ENCODE results near the gene CATSPERZ. TPM values are rescaled to one million over a fixed set of nuclear protein-coding genes. Genes with fewer than 3 reads are reported as not detected.

CATSPERZ gene
- polyA plus RNA-seq, 6 donors from 2014 or later, result not detected

DNA sequence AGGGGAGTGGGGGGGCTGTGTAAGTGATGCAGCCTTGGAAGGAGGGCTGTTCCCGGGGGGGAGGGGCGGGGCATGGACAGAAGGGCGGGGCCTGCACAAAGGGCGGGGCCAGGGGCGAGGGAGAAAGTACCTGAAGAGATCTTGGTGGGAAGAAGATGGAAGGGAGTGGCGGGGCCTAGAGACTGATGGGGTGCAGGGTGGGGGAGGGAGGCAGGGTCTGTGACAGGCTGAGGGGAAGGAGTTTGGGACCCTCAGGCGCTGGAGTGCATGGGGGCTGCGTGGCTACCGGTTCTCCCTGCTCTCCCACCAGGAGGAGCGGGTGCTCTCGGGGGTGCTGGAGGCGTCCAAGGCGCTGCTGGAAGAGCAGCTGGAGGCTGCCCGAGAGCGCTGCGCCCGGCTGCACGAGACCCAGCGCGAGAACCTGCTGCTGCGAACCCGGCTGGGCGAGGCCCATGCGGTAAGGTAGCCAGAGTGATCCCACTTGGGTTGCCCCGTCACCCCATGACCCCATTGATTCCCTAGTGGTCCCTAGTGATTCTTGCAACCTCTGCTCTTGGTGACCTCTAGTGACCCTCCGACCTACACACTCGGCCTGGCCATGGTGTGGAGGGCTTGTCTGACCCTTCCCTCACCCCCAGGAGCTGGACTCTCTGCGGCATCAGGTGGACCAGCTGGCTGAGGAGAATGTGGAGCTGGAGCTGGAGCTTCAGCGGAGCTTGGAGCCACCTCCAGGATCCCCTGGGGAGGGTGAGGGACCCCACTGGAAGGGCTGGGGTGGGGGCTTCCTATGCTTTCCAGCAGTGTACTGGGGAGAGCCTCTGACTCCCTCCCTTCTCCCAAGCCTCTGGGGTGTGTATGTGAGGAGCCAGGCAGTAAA lies 42.9 kb downstream of the CATSPERZ start:
- peak overlapping the region; percentile 32 to 99 (median 62) for H3K27ac Mint-ChIP-seq
- no peaks in the 10 kb centered on the region for H3K27me3 Mint-ChIP-seq
- ATAC-seq (ENCODE audit: low read depth in 2 of 2), result no peak
- H3K4me1 Mint-ChIP-seq, result peaks cover 41 to 48% (median 46%) of the 10 kb centered on the region in 3 donors
- peak overlapping the region in 5 of 8 donors; percentile 51 to 94 (median 67) for H3K4me3 Mint-ChIP-seq
- no peaks in the 10 kb centered on the region for H3K9me3 Mint-ChIP-seq
- DNase-seq, result no peak
- H3K36me3 Mint-ChIP-seq, result no peaks in the 10 kb centered on the region

DNA sequence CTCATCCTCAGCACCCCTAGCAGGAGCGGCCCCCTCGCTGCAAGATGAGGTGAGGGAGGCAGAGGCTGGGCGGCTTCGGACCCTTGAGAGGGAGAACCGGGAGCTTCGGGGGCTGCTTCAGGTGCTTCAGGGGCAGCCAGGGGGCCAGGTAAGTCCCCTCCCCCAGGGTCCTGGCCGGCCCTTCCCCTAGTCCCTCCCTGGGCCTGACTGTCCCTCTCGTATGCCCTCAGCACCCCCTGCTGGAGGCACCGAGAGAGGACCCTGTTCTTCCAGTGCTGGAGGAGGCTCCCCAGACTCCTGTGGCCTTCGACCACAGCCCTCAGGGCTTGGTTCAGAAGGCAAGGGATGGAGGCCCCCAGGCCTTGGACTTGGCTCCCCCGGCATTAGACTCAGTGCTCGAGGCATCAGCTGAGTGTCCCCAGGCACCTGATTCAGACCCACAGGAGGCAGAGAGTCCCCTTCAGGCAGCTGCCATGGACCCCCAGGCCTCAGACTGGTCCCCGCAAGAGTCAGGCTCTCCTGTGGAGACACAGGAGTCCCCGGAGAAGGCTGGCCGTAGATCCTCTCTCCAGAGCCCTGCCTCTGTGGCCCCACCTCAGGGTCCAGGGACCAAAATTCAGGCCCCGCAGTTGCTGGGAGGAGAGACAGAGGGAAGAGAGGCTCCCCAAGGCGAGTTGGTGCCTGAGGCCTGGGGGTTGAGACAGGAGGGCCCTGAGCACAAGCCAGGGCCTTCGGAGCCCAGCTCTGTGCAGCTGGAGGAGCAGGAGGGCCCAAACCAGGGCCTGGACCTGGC lies 43.8 kb downstream of the CATSPERZ start:
- Mint-ChIP-seq H3K27me3 (no peaks in the 10 kb centered on the region), H3K4me3 (no peak overlapping the region), H3K27ac (peak overlapping the region in 1 of 6 donors; percentile 65), H3K4me1 (peaks cover 37 to 52% (median 46%) of the 10 kb centered on the region in 3 donors), H3K9me3 (no peaks in the 10 kb centered on the region), H3K36me3 (no peaks in the 10 kb centered on the region)
- ATAC-seq (ENCODE audit: low read depth in 2 of 2), result no peak
- no peak for DNase-seq

DNA sequence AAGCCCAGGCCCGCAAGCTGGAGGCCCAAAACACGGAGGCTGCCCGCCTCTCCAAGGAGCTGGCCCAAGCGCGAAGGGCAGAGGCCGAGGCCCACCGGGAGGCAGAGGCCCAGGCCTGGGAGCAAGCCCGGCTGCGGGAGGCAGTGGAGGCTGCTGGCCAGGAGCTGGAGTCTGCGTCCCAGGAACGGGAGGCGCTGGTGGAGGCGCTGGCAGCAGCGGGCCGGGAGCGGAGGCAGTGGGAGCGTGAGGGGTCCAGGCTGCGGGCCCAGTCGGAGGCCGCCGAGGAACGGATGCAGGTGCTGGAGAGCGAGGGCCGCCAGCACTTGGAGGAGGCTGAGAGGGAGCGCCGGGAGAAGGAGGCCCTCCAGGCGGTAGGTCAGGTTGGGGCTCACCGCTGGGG lies 44.6 kb downstream of the CATSPERZ start:
- Mint-ChIP-seq H3K27me3 (no peaks in the 10 kb centered on the region), H3K27ac (no peak overlapping the region), H3K36me3 (no peaks in the 10 kb centered on the region), H3K9me3 (no peaks in the 10 kb centered on the region), H3K4me3 (no peak overlapping the region), H3K4me1 (peaks cover 29 to 48% (median 38%) of the 10 kb centered on the region in 3 donors)
- no peak for DNase-seq
- no peak for ATAC-seq (ENCODE audit: low read depth in 2 of 2)

DNA sequence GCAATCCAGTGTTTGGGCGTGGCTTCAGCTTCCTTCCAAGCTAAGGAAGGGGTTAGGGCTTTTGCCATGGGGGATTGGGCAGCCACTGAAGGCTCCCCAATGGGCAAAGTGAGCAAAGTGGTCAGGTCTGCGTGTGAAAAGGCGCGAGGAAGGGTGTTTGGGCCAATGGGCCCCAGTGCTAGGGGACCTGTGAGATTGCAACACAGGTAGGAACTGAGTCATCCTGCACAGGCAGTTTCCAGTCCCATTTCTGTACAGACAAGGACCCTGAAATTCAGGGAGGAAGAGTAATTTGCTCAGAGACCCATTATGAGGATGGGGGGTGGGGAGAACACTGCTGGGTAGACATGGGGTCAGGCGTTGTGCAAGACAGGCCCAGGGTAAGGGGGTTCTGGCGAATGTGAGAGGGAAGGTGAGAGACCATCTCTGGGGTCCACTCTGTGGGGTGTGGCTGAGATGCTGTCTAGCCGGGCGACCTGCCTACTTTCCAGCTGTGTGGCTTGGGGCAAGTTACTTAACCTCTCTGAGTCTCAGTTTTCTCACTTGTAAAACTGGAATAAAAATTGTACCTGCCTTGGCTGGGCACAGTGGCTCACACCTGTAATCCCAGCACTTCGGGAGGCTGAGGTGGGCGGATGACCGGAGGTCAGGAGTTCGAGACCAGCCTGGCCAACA lies 47.2 kb downstream of the CATSPERZ start:
- no peaks in the 10 kb centered on the region for H3K9me3 Mint-ChIP-seq

DNA sequence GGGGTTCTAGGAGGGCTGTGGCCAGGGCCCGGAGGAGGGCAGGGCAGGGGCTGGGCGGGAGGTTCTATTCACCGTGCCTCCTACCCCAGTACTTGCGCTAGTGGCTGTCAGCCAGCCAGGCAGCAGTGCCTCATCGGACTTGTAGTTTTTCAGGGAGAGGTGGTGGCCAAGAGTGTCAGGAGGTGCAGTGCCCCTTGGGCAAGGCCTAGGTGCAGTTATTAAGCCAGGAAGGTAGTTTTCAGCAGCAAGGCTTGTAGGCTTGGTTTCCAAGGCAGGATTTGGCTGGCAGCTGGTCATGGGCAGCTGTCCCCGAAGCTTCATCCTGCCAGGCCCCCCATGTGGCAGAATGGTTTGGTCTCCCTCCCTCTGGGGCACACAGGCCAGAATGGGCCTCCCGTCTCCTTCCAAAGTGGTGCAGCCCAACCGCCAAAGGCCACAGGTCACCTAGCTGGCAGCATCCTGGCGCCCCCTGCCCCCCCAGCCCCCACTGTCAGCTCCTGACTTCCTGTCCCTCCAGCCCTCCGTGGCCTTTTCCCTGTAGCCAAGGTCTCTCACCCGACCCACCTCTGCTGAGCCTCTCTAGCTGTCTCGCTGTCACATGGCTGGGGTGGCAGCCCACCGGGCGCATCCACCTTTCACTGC lies 48.3 kb downstream of the CATSPERZ start:
- H3K4me1 Mint-ChIP-seq, result peaks cover 8 to 29% (median 13%) of the 10 kb centered on the region in 3 donors
- ATAC-seq (ENCODE audit: low read depth in 2 of 2), result no peak
- H3K27ac Mint-ChIP-seq, result peak overlapping the region in 1 of 6 donors; percentile 36
- H3K36me3 Mint-ChIP-seq, result no peaks in the 10 kb centered on the region
- no peaks in the 10 kb centered on the region for H3K9me3 Mint-ChIP-seq
- no peak for DNase-seq
- H3K4me3 Mint-ChIP-seq, result no peak overlapping the region
- no peaks in the 10 kb centered on the region for H3K27me3 Mint-ChIP-seq

More for the DNA sequence above, 47.2 kb downstream of the CATSPERZ start:
- no peak for DNase-seq
- ATAC-seq (ENCODE audit: low read depth in 2 of 2), result no peak
- no peaks in the 10 kb centered on the region for H3K36me3 Mint-ChIP-seq
- no peaks in the 10 kb centered on the region for H3K27me3 Mint-ChIP-seq
- H3K4me3 Mint-ChIP-seq, result no peak overlapping the region
- H3K27ac Mint-ChIP-seq, result peak overlapping the region in 1 of 6 donors; percentile 44
- peaks cover 8 to 29% (median 18%) of the 10 kb centered on the region in 3 donors for H3K4me1 Mint-ChIP-seq

DNA sequence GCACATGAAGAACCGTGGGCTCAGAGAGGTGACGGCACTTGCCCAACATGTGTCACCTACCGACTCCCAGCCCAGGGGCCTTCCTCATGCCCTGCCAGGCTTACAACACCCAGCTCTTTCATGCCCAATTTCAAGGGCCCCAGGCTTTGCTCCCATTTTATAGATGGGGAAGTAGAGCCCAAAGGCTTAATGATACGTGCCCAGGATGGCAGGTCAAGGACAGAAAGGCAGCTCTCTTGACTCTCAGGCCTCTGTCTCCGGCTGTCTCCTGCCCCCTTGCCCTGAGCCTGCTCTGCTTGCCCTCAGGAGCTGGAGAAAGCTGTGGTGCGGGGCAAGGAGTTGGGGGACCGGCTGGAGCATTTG lies 48.8 kb downstream of the CATSPERZ start:
- H3K27ac Mint-ChIP-seq, result no peak overlapping the region
- no peaks in the 10 kb centered on the region for H3K36me3 Mint-ChIP-seq
- H3K4me3 Mint-ChIP-seq, result no peak overlapping the region
- peaks cover 8 to 29% (median 13%) of the 10 kb centered on the region in 3 donors for H3K4me1 Mint-ChIP-seq
- DNase-seq (no peak), ATAC-seq (ENCODE audit: low read depth in 2 of 2) (no peak)
- H3K27me3 Mint-ChIP-seq, result no peaks in the 10 kb centered on the region
- no peaks in the 10 kb centered on the region for H3K9me3 Mint-ChIP-seq

DNA sequence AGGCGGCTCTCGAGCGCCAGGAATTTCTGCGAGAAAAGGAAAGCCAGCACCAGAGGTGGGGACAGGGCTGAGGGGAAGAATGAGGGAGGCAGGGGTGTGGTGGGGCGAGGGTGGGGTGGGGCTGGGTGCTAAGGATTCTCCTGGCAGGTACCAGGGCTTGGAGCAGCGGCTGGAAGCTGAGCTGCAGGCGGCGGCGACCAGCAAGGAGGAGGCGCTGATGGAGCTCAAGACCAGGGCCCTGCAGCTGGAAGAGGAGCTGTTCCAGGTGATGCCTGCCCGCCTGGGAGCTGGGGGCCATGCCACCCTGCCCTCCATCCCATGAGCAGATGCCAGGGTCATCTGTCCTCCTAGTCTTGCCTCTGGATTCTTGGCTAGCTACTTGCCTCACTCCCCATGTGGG lies 49.2 kb downstream of the CATSPERZ start:
- H3K9me3 Mint-ChIP-seq, result no peaks in the 10 kb centered on the region
- H3K36me3 Mint-ChIP-seq, result no peaks in the 10 kb centered on the region
- peaks cover 8 to 29% (median 13%) of the 10 kb centered on the region in 3 donors for H3K4me1 Mint-ChIP-seq
- no peak overlapping the region for H3K27ac Mint-ChIP-seq
- DNase-seq (no peak), ATAC-seq (ENCODE audit: low read depth in 2 of 2) (no peak)
- H3K4me3 Mint-ChIP-seq, result no peak overlapping the region
- no peaks in the 10 kb centered on the region for H3K27me3 Mint-ChIP-seq

DNA sequence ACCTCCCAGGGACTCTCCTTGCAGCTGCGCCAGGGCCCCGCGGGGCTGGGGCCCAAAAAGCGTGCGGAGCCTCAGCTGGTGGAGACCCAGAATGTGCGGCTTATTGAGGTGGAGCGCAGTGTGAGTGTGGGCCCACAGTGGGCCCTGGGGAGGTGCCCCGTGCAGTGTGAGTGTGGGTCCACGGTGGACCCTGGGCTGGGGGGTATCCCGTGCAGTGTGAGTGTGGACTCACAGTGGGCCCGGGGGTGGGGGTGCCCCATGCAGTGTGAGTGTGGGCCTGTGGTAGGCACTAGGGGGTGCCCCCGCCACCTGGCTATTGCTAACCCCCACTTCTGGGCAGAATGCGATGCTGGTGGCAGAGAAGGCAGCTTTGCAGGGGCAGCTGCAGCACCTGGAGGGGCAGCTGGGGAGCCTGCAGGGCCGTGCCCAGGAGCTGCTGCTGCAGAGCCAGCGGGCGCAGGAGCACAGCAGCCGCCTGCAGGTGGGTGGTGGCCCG lies 51.0 kb downstream of the CATSPERZ start:
- peak overlapping the region in 1 of 8 donors; percentile 40 for H3K4me3 Mint-ChIP-seq
- H3K9me3 Mint-ChIP-seq, result no peaks in the 10 kb centered on the region
- peak overlapping the region in 1 of 6 donors; percentile 16 for H3K27ac Mint-ChIP-seq
- no peaks in the 10 kb centered on the region for H3K27me3 Mint-ChIP-seq
- H3K4me1 Mint-ChIP-seq, result peaks cover 4 to 23% (median 15%) of the 10 kb centered on the region in 3 donors
- DNase-seq, result no peak
- ATAC-seq (ENCODE audit: low read depth in 2 of 2), result no peak
- no peaks in the 10 kb centered on the region for H3K36me3 Mint-ChIP-seq

DNA sequence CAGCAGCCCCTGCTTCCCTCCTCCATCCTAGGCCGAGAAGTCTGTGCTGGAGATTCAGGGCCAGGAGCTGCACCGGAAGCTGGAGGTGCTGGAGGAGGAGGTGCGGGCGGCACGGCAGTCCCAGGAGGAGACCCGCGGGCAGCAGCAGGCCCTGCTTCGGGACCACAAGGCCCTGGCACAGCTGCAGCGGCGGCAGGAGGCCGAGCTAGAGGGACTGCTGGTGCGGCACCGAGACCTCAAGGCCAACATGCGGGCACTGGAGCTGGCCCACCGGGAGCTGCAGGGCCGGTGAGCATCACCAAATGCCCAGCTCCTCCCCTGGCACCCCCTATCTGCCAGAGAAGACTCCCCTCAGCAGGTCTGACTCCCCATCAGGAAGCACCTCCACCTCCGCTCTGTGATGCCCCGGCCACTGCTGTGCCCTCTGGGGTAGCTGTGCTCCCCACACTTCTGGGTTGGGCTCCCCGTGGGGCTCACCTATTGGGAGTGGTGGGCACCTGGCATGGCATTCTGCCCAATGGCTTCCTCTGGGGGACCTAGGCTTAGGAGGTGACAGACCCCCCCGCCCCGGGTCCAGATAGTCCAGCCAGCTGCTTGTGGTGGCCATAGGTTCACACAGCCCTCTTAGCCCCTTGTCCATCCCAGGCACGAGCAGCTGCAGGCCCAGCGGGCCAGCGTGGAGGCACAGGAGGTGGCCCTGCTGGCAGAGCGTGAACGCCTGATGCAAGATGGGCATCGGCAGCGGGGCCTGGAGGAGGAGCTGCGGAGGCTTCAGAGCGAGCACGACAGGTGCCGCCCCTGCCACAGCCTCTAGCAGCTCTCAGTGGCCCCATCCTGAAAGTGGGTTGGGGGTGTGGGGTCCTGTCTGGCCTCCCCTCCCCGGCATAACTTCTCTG lies 52.2 kb downstream of the CATSPERZ start:
- no peak for DNase-seq
- peaks cover 4 to 19% (median 17%) of the 10 kb centered on the region in 3 donors for H3K4me1 Mint-ChIP-seq
- H3K4me3 Mint-ChIP-seq, result no peak overlapping the region
- peak overlapping the region in 2 of 6 donors; percentile 16 to 50 for H3K27ac Mint-ChIP-seq
- peaks cover 0 to 7% of the 10 kb centered on the region in 2 donors for H3K36me3 Mint-ChIP-seq
- H3K27me3 Mint-ChIP-seq, result no peaks in the 10 kb centered on the region
- no peaks in the 10 kb centered on the region for H3K9me3 Mint-ChIP-seq
- no peak for ATAC-seq (ENCODE audit: low read depth in 2 of 2)

DNA sequence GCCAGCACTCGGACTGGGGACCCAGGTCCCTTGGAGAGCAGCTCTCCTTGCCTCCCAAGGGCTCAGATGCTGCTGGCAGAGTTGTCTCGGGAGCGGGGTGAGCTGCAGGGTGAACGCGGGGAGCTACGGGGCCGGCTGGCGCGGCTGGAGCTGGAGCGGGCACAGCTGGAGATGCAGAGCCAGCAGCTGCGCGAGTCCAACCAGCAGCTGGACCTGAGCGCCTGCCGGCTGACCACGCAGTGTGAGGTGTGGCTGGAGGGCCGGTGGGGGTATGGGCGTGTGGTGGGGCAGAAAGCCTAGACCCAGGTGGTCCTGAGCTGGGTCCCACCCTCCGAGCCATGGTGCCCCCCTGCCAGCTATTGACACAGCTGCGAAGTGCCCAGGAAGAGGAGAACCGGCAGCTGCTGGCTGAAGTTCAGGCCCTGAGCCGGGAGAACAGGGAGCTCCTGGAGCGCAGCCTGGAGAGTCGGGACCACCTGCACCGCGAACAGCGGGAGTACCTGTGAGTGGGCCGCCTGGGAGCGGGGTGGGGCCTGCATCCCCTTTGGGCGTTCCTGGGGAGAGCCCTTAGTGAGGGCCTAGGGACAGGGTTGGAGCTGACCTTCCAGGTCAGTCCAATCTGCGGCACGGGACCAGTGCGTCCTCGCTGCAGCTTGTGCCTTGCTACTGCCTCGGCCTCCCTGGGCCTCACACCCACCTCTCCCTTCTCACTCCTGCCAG lies 53.0 kb downstream of the CATSPERZ start:
- H3K36me3 Mint-ChIP-seq, result peaks cover 0 to 7% of the 10 kb centered on the region in 2 donors

DNA sequence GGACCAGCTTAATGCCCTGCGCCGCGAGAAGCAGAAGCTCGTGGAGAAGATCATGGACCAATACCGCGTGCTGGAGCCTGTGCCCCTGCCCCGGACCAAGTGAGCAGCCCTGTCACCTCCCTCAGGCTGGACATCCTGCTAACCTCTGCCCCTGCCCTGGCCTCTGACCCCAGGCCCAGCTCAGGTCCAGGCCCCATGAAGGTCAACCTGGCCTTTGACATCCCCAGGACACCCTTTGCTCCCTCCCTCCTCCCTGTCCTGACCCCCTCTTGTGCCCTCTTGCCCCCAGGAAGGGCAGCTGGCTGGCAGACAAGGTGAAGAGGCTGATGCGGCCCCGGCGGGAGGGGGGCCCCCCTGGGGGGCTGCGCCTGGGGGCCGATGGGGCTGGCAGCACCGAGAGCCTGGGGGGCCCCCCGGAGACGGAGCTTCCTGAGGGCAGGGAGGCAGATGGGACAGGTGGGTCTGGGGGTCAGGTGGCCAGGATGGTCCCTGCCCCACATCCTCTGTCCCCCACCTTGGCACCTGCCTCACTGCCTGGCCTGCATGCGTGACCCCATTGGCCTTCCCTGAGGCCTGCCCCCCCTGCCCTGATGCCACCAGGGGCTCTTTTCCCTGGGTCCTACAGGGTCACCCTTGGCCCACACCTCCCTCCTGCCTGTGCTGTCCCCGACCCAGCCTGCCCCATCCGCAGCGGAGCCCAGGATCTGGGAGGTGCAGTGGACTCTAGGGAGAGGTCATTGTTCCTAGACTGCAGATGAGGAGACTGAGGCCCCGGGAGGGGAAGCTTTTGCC lies 53.8 kb downstream of the CATSPERZ start:
- Mint-ChIP-seq H3K27me3 (no peaks in the 10 kb centered on the region), H3K36me3 (peaks cover 0 to 7% of the 10 kb centered on the region in 2 donors), H3K4me3 (peak overlapping the region in 1 of 8 donors; percentile 40), H3K9me3 (no peaks in the 10 kb centered on the region), H3K4me1 (peaks cover 10 to 24% (median 20%) of the 10 kb centered on the region in 3 donors), H3K27ac (no peak overlapping the region)
- DNase-seq (no peak), ATAC-seq (ENCODE audit: low read depth in 2 of 2) (no peak)

More for the DNA sequence above, 53.0 kb downstream of the CATSPERZ start:
- Mint-ChIP-seq H3K9me3 (no peaks in the 10 kb centered on the region), H3K27ac (no peak overlapping the region), H3K4me3 (no peak overlapping the region), H3K27me3 (no peaks in the 10 kb centered on the region), H3K4me1 (peaks cover 9 to 25% (median 21%) of the 10 kb centered on the region in 3 donors)
- ATAC-seq (ENCODE audit: low read depth in 2 of 2), result no peak
- DNase-seq, result no peak

All from naive B cell (primary cell).